IPS DF 4.7 (cell line): ENCODE data around the gene CLDN16.

Source experiments
- DNase-seq: peaks from one replicate; pipeline ENCODE4 v3.0.0-alpha.2; 2013; ENCODE audit warnings: low spot score; ENCODE audit errors: extremely low read depth

Gene CLDN16, protein sequence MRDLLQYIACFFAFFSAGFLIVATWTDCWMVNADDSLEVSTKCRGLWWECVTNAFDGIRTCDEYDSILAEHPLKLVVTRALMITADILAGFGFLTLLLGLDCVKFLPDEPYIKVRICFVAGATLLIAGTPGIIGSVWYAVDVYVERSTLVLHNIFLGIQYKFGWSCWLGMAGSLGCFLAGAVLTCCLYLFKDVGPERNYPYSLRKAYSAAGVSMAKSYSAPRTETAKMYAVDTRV

DNA sequence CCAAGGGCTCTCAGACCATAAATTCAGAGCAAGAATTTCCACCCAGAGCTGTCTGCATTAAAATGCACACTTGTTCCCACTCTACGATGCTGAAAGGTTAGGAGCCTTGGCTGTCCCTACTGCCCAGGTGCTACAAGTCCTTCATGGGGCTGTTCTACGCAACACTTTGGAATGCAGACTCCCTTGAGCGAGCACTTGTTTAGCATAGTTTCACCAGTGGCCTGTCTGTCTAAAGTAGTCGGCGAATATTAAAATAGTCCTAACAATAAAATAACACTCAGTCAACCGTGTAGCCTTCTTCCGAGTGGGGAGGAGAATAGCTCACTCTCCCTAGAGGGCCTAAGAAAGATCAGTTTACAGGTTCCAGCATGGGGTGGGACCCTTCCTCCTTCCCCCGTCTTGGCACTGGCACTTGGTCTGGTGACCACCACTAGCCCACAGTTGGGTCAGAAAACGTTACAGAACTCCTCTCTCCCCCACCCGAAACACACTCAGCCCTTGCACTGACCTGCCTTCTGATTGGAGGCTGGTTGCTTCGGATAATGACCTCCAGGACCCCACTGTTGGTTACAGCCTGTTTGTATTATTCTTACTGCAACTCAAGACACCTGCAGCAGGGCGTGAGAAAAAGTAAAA, at the start of gene CLDN16:
Gene CLDN16, plus strand, starts transcription at position 586 of the 636 bp plus-strand sequence. CDS start 167 bp downstream, outside the sequence.
- no peak for DNase-seq

DNA sequence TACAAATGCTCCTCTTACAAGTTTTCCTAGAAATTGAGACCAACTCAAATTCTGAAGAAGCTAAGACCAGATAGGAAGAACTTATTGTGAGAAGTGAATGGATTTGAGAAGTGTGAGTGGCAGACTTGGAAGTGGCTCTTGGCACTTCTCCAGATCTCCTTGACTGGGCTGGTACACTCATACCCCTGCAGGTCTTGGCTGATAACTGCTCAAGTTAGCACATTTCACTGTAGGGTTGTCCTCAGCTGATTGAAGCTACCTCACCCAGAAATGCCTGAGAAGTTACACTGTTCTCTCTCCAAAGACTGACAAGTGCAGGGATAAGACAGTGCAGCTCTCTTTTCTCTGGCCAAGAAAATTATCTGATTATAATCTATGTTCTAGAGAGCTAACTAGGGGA, 49.2 kb upstream of the CLDN16 start:
- no peak for DNase-seq

DNA sequence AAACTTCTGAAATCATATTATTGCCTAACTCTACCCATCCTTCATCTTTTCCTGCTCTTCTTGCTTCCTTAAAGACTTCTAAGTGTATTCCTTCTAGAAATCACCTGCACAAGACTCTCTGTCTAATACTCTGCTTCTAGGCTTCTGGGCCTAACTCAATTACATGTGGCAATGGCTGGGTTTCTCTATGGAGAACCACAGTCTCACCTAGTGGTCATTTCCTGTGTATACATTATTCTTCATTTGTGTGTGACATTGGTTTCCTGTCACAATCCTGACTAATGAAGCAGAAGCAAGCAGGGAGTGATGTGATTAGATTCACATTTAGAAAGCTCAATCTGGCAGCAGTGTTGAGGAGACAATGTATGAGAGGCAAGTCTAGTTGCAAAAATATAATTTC, 48.8 kb upstream of the CLDN16 start:
- no peak for DNase-seq

DNA sequence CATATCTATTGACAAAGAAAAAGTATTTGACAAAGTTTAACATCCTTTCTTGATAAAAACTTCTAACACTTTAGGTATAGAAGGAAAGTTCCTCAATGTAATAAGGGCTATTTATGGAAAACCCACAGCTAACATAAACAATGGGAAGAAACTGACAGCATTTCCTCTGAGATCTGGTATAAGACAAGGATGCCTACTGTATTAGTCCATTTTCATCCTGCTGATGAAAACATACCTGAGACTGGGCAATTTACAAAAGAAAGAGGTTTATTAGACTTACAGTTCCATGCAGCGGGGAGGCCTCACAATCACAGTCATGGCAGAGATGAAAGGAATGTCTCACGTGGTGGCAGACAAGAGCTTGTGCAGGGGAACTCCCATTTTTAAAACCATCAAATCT, 47.9 kb upstream of the CLDN16 start:
- no peak for DNase-seq

DNA sequence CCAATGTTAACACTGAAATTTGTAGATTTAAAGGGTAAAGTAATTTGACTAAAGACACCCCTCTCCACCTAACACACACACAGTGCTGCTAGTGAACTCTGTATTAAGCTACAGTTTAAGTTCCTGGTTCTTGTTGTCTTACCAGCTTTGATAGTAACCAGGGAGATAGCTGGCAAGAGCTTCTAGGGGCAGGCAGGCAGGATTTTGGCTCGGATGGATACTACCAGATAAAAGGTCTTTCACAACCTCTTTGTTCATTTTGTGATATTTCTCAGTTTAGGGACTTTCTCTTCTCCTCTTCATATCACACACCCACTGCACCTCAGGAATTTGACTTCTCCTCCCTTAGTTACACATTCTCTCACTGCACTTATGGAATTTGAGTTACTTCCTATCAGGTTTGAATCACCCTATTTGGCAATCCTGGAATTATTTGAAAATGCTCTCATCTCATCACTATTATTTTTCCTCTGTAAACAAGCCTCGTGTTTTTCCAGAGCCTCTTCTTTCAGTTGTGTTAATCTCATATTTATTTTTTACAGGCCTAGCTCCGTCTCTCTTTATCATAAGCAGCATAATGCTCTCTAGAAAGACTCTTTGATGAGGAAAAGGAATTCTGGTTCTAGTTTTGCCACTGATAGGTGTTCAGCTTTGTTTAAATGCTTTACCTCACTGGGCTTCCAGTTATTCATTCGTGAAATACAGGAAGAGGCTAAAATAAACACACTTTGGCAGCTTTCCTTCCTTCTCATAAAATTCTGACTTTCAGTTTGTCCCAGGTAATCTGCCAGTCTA, 42.7 kb upstream of the CLDN16 start:
- no peak for DNase-seq

DNA sequence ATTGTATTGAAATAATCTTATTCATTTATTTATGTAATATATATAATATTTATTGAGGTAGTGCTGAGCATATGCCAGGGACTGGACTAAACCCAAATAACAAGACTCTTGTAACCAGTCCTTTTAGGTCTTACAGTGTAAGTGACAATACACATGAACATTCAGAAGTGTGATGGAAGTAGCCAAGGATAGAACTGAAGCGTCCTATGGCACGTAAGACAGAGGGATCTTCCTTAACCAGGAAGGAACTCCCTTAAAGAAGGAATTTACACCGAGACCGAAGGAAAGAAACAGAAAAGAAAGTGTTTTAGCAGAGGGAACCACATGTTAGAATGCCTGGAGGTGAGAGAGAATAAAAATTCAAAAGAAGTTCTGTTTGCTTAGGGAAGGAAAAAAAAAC, 42.1 kb upstream of the CLDN16 start:
- no peak for DNase-seq

DNA sequence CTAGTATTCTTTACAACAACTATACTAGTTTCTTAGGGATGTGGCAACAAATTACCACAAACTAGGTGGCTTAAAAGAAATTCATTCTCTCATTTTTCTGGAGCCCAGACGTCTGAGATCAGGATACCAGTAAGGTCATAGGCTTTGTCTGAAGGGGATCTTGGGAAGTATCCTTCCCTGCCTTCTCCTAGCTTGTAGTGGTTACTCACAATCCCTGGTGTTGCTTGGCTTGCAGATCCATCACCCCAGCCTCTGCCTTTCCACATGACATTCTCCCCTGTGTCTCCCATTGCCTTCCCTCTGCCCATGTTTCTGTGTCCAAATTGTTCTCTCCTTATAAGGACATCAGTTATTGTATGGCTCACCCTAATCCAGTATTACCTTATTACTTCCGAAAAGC, 41.4 kb upstream of the CLDN16 start:
- no peak for DNase-seq

DNA sequence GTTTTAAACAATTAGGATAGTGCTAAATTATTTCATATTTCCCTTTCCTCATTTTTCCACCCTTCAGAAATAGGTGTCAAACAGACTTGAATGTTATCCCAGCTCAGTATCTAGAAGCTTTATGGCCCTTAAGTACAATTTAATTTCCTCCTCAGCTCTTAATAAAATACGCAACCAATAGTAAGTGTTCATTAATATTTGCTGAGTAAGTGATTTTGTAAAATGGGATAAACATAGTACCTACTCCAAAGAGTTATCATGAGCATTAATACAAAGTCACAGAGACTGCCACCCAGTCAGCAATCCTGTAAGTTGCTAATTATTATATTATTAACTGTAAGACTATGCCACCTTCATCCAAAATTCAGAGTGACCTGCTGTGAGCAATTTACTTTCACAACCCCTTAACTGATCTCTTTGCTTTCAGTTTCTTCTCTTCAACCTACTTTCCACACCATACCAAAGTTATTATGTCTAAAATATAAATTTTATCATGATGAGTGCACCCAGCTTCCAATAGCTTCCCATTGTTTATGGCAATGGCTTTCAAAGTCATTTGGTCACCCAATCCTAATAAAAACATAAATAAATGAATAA, 35.0 kb upstream of the CLDN16 start:
- DNase-seq, result no peak

DNA sequence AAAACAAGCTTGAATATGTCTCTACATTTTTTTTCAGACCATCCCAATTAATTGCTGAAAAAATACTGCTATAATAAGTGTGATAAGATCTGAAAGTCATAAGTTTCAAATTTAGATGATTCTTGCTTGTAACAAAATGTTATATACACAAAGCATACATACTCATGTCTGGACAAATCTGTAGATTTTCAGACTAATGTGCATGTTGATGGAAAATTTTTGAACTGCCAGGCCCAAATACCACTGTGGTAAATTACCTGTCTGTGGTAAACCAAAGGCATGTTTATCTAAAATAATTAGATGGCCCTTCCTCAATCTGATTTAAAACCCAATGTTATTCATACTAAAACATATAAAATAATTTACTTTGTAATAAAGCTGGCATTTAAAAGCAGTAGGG, 31.7 kb upstream of the CLDN16 start:
- DNase-seq, result no peak

DNA sequence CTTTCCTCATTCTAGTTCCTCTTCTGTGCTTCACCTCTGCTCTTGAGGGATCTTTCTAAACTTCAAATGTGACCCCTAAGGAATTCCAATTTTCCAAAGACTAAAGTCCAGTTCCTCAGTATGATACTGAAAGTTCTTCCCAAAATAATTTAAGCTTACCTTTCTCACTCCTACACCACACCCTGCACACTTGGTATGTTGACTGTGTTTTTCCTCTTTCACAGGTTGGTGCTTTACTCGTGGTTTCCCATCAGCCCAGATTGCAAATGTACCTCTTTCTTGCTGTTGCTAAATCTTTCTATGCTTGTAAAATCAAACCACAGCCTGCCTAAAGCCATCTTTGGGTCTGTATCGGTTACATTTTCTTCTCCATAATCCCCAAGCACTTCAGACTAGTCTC, 30.5 kb upstream of the CLDN16 start:
- no peak for DNase-seq

DNA sequence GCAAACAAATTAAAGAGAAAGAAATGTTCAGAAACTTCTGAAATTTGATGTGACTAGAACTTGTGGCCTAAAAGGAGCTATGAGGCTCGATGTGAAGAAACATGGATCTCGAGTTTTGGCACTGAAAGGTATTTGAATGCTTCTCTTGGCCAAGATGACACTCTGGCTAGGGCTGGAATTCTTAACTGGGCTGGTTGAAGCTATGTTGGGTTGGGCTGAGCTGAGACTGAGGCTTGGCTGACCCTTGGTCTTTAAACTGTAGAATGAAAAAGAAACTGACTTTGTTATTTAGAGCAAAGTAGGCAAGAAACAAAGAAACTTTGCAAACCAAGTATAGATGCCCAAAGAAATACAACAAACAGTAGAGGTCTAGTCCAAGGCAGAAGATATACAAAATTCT, 28.1 kb upstream of the CLDN16 start:
- no peak for DNase-seq

DNA sequence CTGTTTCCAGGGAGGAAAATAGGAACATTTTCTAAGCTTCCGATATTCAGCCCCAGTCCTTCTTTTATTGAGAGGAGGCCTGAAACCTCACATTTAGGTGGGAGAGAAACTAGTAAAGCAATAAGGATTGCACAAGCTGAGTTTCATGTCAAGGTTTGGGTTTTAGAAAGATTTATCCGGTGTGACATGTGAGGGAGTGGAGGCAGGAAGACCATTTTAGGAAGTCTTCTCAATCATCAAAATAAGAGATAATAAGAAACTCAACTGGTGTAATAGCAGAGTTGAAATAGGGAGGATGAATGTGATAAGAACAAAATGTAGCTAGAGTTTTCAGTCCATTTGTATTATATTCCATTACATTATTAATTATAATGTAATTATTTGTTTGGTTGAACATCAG, 27.7 kb upstream of the CLDN16 start:
- no peak for DNase-seq

DNA sequence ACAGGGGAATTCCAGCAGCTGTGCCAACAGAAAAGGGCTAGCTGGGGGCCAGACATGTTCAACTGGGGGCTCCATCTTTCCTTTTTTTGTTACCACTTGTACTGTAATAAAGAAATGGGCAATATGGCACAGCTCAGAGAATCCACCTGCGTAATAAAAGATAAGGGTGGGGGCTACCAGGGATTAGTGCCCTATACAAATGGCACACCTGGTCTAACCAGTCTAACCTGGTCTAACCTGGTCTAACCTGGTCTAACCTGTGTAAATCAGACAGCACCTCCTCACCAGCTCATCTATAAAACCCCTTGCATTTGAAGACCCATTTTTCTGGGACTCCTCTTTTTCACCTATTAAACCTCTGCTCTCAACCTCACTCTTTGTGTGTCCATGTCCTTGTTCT, 26.2 kb upstream of the CLDN16 start:
- no peak for DNase-seq

DNA sequence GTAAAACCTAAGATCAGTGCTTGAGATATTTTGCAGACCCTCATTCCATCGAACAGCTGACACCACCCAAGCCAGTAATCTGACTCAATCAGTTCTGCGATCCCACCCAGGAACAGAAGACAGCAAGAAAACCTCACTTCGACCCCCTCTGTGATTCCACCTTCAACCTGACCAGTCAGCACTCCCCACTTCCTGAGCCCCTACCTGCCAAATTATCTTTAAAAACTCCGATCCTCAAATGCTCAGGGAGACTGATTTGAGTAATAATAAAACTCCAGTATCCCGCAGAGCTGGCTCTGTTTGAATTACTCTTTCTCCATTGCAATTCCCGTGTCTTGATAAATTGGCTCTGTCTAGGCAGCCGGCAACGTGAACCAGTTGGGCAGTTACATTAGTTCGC, 25.7 kb upstream of the CLDN16 start:
- DNase-seq, result no peak

DNA sequence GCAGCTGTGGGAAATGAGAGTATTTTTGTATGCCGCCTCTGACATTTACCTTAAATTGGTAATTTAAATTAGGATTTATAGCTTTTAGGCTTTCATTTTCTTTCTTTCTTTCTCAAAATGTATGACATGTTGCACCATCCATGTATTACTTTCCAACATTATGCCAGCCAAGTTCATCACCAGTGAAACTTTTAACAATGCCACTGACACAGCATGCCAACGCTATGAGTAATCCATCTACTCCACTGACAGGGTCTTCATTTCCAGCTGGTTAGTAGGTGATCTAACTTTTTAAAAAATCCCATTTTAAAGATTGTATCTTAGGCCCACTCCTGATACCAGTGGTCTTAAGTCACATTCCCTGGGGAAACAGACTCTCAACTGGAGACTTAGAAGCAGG, 21.8 kb upstream of the CLDN16 start:
- DNase-seq, result no peak

DNA sequence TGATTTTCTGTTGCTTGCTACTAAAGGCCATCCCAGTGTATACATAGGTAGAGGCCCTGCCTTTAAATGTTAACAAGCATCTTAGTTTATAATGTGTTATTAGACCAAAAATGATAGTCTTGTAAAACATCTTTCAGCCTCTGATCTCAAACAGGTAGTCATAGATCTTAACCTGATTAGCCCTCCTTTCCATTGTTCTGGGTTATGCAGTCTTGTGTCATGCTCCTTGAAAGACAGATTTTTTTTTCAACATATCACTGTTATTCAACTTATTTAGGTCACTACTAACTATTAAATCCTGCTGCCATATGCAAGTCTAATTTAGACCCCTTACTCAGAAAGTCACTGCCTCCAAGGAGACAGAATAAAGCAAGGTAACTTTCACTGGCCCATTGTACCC, 19.1 kb upstream of the CLDN16 start:
- DNase-seq, result no peak

DNA sequence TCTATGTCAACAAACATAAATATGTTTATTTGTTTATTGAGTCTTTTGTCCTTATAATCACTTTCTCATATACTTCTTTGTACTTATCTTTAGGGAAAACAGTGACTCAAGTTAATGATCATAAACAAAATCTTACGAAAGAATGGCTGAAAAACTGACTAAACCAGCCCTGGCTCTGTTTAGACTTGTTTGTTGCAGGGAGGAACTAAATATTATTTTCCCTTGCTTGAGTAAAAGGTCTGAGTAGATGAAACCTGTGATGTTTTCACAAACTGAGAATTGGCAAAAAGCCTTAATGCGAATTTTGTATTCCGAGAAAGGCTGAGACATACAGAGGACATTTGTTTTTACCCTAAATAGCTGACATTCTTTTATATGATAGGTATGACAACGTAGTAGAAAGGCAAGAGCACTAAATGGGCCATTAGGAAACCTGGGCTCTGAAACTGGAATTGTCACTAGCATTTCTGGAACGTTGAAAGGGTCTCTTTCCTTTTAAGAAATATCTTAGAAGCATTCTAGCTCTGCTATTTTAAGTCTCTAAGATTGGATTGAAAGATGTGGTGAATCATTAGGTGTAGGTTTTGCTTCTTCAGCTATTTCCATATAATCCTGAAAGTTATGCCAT, 18.2 kb upstream of the CLDN16 start:
- no peak for DNase-seq

DNA sequence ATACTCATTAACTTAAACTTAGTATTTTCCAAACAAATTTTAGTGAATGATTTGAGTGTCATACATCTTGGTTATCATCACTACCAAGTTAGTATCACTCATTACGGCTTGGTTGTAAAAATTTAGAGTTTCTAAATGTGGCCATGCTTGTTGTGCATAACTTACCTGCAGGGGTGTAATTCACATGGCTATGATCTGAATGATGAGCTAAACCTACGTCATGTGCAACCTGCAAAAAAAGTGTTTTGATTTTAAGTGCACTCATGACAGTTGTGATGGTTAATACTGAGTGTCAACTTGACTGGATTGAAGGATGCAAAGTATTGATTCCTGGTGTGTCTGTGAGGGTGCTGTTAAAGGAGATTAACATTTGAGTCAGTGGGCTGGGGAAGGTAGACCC, 17.6 kb upstream of the CLDN16 start:
- no peak for DNase-seq

DNA sequence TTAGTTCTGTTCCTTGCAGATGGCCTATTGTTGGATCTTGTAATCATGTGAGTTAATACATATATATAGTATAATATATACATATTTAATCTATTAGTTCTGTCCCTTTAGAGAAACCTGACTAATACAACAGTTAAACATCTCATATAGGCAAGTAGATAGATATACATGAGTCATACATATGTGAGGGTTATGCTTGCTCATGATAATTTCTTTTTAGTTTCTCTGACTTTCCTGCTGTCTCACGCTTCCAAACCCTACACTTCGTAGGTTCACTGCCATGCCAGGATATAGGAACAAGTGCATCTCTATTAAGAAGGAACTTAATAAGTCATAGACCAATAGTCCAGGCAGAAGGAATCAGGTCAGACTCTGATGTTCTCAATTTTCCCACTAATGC, 16.8 kb upstream of the CLDN16 start:
- no peak for DNase-seq

DNA sequence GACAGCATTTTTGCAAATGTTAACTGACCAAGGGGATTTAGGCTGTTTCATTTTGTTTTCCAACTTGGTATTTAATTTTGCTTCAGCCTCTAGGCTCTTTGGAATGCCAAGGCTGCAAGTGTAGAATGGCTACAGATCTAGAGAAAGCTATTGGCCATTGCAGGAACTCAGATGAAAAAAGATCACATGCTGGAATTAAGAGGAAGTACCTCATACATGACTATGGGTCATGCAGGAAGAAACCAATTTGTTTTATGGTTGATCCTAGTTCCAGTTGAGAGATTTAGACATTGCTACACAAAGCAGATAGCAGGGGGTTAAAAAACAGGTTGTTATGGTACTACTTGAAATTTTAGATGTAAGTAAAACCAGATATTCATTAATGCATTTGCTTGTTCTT, 12.7 kb upstream of the CLDN16 start:
- no peak for DNase-seq

DNA sequence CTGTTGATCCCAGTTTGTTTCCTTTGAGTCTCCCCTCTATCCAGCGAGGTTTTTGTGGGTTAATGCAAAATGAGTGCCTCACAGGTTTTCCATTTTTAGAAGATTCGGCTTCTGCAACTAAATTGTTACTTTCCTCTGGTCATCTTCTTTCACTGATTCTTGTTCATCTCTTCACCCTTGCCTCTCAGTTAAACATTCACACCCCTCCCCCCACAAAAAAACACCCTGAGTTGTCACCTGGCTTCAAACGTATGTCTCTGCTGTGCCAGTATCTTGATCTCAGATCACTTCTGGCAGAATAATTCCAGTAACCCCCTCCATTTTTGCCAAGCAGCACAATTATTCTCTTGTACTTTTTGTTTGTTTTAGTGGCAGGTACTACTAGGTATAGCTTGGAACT, 12.3 kb upstream of the CLDN16 start:
- no peak for DNase-seq
